Measurements from ENCODE around the gene PBX1. TPM values are rescaled to one million over a fixed set of nuclear protein-coding genes. Genes with fewer than 3 reads are reported as not detected.
"Not testable (repeated sequence)": the region's sequence is repeated elsewhere in the genome, so short reads cannot be mapped to it uniquely, and the experiment has no call there.

Gene PBX1
- total RNA-seq, 1 donor from 2014 or later = 87.2 TPM

DNA sequence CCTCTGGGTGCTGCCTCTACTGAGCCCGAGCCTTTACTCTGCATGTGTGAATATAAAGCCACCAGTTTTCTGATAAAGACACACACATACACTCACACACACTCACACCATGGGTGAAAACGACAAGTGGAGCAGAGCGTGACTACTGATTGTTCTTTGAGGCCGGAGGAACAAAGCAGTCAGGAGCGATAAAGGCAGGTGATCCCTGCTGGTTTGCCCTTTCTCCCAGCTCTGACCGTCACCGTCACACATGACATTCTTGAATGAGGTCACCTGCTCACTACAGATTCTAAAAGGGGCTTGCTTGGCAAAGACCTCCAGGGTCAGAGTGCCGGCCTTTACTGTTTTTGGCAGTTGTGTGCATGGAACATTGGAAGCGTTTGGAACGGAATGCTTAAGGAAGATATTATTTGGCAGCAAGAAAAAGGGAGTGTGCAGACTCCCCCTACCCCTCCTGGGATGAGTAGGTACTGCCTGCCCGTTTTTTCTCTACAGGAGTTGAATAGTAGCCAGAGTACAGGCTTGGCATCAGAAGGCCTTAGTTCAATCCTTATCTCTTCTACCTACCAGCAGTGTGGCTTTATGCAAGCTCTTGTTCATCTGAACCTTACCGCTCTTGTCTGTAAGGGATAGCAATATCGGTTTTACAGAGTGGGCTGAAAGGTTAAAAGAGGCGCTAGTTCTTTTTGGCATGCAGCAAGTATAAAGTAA is 79.7 kb downstream of the PBX1 start:
- no peak for DNase-seq (ENCODE audit: low spot score)

DNA sequence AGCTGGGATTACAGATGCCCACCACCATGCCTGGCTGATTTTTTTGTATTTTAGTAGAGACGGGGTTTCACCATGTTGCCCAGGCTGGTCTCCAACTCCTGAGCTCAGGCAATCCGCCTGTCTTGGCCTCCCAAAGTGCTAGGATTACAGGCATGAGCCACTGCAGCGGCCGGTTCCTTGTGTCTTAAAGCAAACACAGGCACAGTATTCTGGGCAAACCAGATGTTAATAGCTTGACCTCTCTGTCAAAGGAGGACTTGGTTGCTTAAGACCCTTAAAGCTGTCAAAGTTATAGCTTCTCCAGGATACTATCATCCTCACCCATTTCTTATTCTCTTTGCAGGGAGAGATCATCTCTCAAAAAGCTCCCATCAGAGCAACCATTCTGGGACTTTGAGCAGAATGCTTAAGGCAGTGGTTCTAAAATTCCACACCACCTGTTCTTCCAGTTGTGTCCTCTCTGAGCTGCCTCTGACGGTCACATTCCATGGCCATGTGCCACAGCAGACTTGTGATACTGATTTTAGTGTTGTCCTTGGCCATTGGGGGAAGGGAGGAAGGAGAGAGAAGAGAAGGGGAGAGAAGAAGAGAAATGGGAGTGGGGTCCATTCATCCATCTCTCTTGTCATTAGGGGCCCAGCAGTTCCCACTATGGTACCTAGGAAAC is 81.8 kb downstream of the PBX1 start:
- DNase-seq (ENCODE audit: low spot score) = no peak

DNA sequence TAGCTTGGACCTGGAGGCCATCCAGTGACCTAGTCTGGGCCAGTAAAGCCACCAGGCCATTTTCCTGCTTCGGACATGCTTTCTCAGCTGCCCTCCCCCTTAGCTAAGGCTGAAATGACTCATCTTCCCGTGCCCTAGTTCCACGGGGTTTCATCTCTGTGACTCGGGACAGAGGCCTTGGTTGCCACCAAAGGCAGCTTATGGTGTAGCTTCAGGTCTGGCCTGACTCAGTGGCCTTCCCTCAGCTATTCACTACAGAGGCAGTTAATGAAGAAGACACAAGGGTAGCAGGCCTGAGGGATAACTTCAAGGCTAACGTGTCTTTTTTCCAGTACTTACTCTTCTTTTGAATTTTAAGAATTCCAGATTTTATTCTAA is 82.4 kb downstream of the PBX1 start:
- no peak for DNase-seq (ENCODE audit: low spot score)

DNA sequence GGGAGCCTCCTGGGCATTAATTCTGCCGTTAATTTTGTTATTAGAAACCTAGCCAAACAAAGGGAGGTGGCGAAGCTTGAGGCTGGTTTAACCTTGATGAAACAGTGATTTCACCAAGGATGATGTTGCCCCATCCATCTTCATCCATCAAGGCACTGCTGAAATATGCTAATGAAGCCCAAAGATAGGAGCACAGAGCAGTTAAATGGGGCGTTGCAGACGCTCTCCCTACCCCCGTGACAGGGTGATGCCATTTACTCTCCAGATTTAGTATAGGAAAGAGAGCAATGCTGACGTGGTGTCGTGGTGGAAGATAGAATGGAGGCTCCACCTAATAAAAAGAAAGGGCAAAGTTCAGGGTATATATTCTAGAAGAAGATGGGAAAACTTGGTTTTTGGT is 84.0 kb downstream of the PBX1 start:
- DNase-seq (ENCODE audit: low spot score) = no peak

DNA sequence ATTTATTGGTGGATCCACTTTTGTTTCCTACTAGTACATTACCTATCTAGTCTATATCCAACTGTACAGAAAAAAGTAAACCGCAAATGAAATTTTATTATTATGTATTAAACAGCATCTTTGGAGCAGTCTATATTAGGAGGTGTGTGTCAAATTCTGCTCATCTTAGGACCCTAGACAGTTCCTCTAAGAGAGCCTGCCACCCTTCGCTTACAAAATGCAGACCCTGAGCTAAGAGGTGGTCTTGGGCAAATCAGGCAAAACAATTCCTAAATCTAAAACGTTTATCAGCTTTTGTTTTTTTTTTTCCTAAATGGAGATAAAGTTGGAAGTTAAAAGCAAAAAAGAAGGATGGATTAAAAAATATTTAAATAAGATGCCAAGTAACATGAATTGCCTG is 85.3 kb downstream of the PBX1 start:
- DNase-seq (ENCODE audit: low spot score) = no peak

DNA sequence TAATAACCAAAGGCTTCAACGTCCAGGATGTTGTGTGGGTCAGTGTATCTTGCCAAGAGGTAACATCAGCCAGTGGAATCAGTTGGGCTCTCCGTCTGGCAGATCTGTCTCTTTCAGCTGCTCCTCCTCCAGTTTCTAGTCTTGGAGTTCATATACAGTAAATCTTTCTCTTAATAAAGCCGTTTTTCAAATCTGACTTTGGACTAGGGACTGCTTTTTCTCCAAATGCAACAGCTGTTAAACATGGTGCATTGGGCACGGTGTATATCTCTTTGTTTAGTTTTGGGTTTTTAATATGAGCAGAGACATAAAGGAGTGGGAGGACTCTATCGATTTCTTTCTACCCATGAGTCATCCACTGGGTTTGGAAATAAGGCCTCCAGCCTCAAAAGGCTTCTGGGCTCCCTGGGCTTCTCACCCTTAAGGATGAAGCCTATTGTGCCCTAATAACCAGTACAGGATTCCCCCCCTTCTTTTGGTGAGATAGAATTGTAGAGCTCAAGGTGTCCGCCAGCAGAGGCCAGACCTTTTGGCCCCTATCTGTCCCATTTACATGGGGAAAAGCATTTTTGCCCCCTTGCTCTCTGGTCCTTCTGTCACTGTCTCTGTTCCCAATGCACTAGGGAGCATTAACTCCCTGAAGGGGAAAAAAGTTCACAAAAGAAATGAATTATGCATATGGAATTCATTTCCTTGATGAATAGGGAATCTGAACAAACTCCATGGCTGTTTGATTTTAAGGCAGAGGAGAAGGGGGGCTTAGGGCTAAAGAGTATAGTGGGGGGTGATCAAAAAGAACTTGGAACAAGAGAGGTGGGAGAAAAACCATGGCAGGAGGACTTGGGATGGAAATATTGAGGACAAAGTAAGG is 86.0 kb downstream of the PBX1 start:
- no peak for DNase-seq (ENCODE audit: low spot score)

DNA sequence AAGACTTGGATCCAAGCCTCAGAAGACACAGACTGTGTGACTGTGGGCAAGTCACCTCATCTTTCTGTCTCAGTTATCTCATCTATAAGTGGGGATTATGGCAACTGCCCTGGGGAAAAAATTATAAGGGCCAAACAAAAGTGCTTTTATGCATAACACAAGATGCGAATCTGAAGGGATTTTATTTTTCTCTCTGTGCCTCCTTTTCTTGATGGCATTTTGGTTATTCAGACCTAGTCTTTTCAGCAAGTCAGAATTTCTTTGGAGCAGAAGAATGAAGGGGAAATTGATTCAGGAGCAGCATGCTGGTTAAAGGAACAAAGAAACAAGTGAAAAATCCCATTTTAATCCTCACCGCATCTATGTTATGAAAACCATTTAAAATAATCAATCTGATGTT is 86.9 kb downstream of the PBX1 start:
- DNase-seq (ENCODE audit: low spot score) = no peak

DNA sequence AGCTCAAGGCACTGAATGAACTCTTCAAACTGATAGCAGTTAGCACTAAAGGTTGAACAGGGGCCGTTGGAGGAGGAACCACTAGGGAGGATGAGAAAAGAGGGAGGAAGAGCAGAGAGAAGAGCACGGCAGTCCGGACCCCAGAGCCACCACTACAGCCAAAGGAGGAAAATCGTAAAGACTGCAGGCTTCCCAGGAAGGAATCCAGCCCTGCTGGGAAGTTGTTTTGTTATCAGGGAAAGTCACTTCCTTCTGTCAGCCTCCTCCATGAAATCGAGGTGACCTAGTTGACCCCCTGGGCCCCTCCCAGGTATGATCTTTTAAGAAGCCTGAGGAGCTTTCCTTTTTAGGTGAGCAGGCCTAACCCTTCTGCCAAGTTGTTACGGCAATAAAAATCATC is 88.2 kb downstream of the PBX1 start:
- DNase-seq (ENCODE audit: low spot score) = no peak

DNA sequence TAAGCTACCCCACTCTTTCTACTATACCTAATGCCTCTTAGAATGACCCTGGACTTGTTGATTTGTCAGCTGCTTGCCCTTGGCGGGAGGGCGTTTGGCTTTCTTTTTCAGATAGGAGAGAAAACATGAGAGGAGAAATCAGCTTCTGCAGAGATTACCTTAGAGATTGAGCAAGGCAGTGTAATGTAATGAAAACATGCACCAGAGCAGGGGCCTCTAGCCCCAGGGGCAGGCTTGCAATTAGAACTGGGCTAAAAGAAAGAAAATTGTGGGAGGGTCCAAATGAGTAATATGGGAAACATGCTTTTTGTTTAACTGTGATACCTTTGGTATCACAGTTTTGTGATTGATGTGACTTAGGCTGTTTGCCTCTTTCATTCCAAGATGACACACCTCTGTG is 89.7 kb downstream of the PBX1 start:
- DNase-seq (ENCODE audit: low spot score) = no peak

DNA sequence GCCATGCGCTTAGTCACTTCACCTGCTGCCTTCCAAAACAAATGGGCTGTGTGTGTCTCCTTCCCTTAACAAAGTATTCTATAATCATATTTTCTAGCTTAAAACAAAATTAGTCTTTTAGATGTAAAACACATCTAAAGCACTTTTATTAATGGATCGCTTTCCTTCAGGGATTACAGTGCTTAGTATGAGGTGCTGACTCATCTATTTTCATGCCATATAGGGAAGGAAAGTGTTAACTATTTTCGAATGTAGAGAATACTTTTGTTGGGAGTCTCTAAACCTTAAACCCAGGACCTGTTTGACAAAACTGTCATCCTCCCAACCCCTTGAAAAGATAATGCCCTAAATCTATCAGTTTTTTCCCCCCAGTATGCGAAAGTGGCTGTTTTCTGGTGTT is 90.2 kb downstream of the PBX1 start:
- no peak for DNase-seq (ENCODE audit: low spot score)

DNA sequence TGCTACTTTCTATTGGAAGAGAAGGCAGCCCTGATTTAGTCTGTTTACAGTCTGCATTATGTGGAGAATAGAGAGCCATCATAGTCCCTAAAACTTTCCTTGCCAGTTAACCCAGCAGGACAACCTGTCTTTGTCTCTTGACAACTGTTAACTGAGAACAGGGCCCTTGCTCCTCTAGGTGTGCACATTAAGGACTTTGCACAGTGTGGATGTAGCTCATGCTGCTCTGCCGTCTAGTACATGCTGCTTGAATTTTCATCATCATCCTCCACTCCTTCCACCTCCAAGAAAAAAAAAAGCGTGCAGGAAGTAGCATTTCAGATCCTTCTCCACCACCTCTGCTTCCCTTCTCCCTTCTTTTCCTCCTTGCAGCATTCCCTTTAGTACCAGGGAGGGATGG is 91.5 kb downstream of the PBX1 start:
- DNase-seq (ENCODE audit: low spot score) = no peak

DNA sequence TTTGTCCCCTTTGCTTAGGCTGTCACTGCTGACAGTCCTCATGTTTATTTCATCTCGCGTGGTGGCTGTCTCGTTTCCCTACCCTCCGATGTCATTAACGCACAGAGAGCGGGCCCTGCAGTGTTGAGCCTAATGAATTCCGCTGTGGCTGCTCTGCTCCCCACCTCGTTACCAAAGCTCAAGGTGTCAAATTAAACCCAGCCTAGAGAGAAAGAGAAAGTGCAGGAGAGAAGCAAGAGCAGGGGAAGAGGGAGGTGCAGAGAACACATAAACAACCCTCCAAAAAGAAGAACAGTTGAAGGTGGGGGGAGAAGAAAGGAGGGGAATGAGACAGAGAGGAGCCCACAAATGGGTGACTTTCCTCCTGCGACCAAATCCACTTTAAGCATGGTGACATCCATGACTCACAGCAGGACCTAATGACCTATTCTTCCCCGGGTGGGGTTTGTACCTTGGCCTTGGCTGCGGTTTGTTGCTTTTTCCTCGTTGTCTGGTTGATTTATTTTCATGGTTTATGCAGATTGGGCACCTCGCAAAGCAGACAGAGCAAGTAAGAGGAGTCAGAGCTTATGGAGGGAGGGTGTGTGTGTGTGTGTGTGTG is 92.5 kb downstream of the PBX1 start:
- no peak for DNase-seq (ENCODE audit: low spot score)

DNA sequence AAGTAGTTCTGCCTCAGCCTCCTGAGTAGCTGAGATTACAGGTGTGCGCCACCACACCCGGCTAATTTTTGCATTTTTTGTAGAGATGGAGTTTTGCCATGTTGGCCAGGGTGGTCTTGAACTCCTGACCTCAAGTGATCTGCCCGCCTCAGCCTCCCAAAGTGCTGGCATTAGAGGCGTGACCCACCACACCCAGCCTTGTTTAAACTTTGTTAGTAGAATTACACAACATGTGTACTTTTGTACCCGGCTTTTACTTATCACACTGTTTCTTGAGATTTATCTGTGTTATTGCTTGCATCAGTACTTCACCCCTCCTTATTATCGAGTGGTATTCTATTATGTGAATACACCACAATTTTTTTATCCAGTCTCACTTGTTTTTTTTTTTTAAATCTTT is 94.0 kb downstream of the PBX1 start:
- not testable (repeated sequence) for DNase-seq (ENCODE audit: low spot score)

DNA sequence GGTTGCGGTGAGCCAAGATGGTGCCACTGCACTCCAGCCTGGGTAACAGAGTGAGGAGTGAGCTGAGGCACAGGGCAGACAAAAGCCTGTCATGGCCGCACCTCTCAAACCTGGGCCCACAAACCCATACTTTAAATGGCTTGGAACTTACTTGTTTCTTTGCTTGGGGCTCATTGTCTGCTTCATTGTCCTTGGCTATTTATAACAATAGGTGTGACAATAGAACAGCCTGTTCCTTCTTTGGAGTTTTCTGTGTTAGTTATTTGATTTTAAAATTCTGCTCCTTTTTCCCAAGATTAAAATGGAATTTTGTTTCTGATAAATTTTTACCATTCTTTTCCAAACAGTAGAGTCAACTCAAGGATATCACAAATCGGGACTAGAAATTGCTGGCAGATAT is 94.7 kb downstream of the PBX1 start:
- DNase-seq (ENCODE audit: low spot score) = no peak

DNA sequence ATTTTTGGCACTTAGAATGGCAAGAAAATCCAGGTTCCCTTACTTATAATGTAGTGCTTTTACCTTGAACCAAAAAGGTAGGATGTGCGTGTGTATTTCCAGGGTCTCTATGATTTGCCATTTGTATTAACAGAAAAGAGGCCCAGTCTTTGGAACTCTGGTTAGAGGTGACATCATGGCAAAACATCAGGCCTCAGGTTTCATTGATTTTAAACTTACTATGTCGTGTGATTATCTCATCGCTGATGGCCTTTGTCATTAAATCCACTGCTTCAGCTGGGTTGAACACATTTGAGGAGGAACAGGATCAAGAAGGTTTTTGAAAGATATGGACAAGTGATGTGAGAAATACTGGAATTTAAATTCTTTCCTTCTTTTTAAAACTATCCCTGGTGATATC is 95.2 kb downstream of the PBX1 start:
- no peak for DNase-seq (ENCODE audit: low spot score)

DNA sequence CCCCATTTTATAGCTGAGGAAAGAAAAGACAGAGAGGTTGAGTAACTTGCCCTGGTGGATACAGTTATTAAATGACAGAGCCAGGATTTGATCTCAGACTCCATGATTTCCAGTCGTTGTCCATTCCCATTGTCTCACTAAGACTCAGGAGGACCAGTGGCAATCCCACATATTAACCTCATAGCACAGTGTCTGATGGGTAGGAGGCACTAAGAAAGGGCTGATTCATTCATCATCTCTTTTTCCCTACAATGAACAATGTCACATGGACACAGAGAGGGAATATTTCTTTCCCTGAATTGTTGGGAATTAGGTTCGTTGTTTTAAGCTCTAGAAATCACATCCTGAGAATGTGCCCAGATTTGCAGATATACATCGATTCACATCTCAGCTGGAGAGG is 99.9 kb downstream of the PBX1 start:
- DNase-seq (ENCODE audit: low spot score) = no peak

DNA sequence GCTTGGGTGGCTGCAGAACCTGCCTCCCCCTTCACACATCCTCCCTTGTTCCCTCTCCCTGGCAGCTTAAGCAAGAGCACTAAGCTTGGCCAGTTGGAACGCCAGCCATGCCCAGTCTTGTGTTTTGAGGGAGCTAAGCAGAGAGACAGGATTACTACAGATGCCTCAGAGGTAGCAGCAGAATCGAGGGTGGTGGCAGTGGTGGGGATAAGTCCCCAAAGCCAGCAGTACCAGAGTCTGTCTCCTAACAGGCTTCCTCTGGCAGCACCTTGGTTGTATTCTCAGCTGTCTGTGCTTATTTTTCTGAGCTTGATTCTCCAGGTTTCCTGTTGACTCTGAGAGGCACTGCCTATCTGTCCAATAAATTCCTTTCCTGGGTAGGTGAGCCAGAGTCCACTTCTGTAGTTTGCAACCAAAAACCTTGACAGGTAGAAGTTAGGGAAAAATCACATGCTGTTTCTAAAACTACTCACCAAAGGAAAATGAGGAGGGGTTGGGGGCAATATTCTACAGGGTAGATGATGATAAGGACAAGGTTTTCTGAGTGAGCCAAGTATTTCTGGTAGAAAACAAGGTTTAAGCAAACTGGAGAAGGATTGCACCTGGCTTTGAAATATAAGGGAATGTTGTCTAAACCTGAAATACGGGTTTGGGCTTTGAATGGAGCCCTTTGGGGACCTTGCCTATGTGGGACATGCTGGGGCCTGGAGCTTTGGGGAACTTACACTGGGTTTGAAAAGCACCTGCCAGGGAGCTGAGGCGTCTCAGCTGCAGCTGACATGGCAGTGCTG is 100.8 kb downstream of the PBX1 start:
- DNase-seq (ENCODE audit: low spot score) = no peak

DNA sequence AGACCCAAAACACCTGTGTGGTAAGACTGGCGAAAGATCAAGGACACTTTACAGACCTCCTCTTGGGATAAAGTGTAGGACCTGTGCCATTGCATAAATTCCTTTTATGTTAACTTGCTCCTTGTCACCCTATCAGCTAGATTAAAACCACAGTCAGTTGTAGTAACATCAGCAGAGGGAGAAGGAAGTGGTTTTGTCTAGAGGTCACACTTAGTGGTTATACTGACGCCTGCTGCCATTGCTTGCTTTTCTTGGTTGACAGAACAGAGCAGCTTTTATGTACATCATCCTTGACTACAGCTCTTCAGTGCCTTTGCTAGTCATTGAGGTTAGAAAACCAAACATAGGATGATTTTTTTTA is 101.4 kb downstream of the PBX1 start:
- no peak for DNase-seq (ENCODE audit: low spot score)

DNA sequence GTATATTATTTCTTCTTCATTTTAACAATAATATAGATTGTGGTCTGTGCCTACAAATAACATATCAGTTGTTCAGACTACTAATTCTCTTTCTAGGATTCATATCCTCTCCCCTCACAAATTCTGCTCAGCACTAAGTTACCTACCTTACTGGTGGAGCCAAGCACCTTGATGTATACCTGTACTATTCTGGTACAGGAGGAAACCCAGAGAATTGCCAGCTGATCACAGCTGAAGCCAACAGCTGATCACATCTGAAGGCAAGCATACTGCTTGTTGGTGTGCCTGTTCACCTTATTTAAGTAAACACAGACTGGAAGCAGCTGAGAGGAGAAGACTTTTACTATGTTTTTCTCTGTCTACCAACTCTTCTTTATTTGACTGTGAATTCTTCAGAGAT is 101.8 kb downstream of the PBX1 start:
- DNase-seq (ENCODE audit: low spot score) = no peak

DNA sequence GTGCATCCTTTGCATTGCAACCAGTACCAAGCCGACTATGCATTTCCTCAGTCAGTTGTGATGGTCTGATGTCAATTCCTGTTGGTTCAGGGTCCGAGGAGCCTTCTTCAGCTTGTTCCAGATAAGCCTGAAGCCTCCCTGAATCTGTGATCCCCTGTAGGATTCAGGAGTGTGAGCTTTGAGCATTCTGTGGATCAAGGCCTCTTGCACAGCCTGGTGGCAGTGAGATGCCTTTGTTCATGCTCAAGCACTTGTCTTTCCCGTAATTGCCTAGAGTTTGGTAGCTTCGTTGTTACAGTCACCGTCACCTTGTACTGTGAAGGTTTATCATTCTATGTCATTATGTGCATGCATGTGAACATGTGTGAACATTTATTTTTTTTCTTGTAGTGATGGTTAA is 103.5 kb downstream of the PBX1 start:
- DNase-seq (ENCODE audit: low spot score) = no peak

DNA sequence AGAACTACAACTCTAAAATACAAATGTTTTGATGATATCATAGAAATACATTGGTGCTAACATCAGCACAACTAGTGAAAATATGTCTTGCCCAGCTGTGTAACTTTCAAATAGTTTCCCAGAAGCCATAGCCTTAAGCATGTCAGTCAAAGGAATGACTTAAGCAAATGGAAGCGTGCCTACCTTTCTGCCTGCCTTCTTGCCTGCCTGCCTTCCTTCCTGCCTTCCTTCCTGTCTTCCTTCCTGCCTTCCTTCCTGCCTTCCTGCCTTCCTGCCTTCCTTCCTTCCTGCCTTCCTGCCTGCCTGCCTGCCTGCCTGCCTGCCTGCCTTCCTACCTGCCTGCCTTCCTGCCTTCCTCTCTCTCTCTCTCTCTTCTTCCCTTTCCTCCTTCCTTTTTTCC is 104.0 kb downstream of the PBX1 start:
- no peak for DNase-seq (ENCODE audit: low spot score)

All from mesenteric fat pad (tissue), 1 donor.